HT-29 (cell line): ENCODE results near the gene MUSK. TPM values are rescaled to one million over a fixed set of nuclear protein-coding genes. Genes with fewer than 3 reads are reported as not detected.

Experiments used
- small RNA-seq: library from RNA; depleted of rRNA; stranded (forward); fragments of <200 nt; gene quantifications from one replicate; pipeline ENCODE3, GENCODE V24; 2014
- total RNA-seq: library from RNA; depleted of rRNA; stranded (reverse); fragments of >200 nt; shearing (Covaris generic); gene quantifications from 2 replicates; pipeline ENCODE4 v1.2.3, GENCODE V29; 2014; rRNA removed

The MUSK gene
- total RNA-seq, 1 experiment from 2014 or later: not detected

Small RNA genes within 50 kb of the gene (small RNA-seq; reads per million reads assigned to genes)
- not detected for gene AL513328.1

Other genes with a start within 250 kb of the MUSK start
- gene SVEP1, start 89.0 kb upstream of the MUSK start, total RNA-seq: not detected in 2 replicates